COLO829 (cell line): ENCODE data around the gene RPAP2.
A peak's percentile ranks its signal among the peaks of the same experiment; 100 is the strongest.
"Not testable (repeated sequence)": the region's sequence is repeated elsewhere in the genome, so short reads cannot be mapped to it uniquely, and the experiment has no call there.

Experiments used
- DNase-seq: peaks from one replicate; pipeline ENCODE4 v3.0.0; 2012; ENCODE audit warnings: low spot score

The RPAP2 gene

GRCh38 chr1:92298573-92299476 lies at the start of gene RPAP2, which contains the start of gene GLMN:
RPAP2 (plus strand) TSS chr1:92299059; CDS start chr1:92299074, 15 bp downstream.
GLMN (minus strand) TSS chr1:92298987; CDS start chr1:92297999, 988 bp downstream.
- peak; percentile 43 for DNase-seq

- DNase-seq, result not testable (repeated sequence)
Measured at GRCh38 chr1:92254714-92255113, 44.1 kb upstream of the RPAP2 start.

- DNase-seq, result no peak
Measured at GRCh38 chr1:92259350-92259749, 39.5 kb upstream of the RPAP2 start.

- DNase-seq, result no peak
Measured at GRCh38 chr1:92262516-92262915, 36.3 kb upstream of the RPAP2 start.

GRCh38 chr1:92273039-92273438 lies 25.8 kb upstream of the RPAP2 start:
- no peak for DNase-seq

GRCh38 chr1:92274939-92275338 lies 23.9 kb upstream of the RPAP2 start:
- DNase-seq, result no peak

GRCh38 chr1:92276082-92276481 lies 22.8 kb upstream of the RPAP2 start:
- DNase-seq, result no peak

- DNase-seq, result no peak
Measured at GRCh38 chr1:92277105-92277723, 21.6 kb upstream of the RPAP2 start.

GRCh38 chr1:92279781-92280180 lies 19.1 kb upstream of the RPAP2 start:
- not testable (repeated sequence) for DNase-seq

GRCh38 chr1:92281411-92281810 lies 17.4 kb upstream of the RPAP2 start:
- DNase-seq, result not testable (repeated sequence)

- peak; percentile 23 for DNase-seq
Measured at GRCh38 chr1:92291372-92291999, 7.4 kb upstream of the RPAP2 start.

GRCh38 chr1:92298213-92298572 lies 666 bp upstream of the RPAP2 start:
- no peak for DNase-seq

- no peak for DNase-seq
Measured at GRCh38 chr1:92299477-92300150, 755 bp downstream of the RPAP2 start.

- no peak for DNase-seq
Measured at GRCh38 chr1:92301021-92301420, 2.2 kb downstream of the RPAP2 start.

GRCh38 chr1:92306020-92306419 lies 7.2 kb downstream of the RPAP2 start:
- no peak for DNase-seq

- no peak for DNase-seq
Measured at GRCh38 chr1:92307980-92308379, 9.1 kb downstream of the RPAP2 start.

GRCh38 chr1:92310185-92310597 lies 11.3 kb downstream of the RPAP2 start:
- peak; percentile 20 for DNase-seq

- no peak for DNase-seq
Measured at GRCh38 chr1:92314024-92314423, 15.2 kb downstream of the RPAP2 start.

- DNase-seq, result no peak
Measured at GRCh38 chr1:92315766-92316599, 17.1 kb downstream of the RPAP2 start.

- DNase-seq, result no peak
Measured at GRCh38 chr1:92317836-92318493, 19.1 kb downstream of the RPAP2 start.
